Medulla oblongata (tissue), 1 donor: ENCODE results near the gene TERB1.

Source experiments
- DNase-seq: peaks from one replicate; pipeline ENCODE4 v3.0.0-alpha.2; 2015; ENCODE audit errors: extremely low spot score

Gene TERB1

GRCh38 chr16:66801320-66802105, at the start of gene TERB1:
Gene TERB1, minus strand, starts transcription at chr16:66801584. Its CDS starts 4,786 bp downstream, at chr16:66796798.
- no peak for DNase-seq

GRCh38 chr16:66850115-66850815, 48.9 kb upstream of the TERB1 start:
- no peak for DNase-seq

- no peak for DNase-seq
Measured at GRCh38 chr16:66849549-66849948, 48.2 kb upstream of the TERB1 start.

- no peak for DNase-seq
Measured at GRCh38 chr16:66849021-66849420, 47.6 kb upstream of the TERB1 start.

GRCh38 chr16:66848172-66848571, 46.8 kb upstream of the TERB1 start:
- no peak for DNase-seq

- DNase-seq: no peak
Measured at GRCh38 chr16:66847533-66848067, 46.2 kb upstream of the TERB1 start.

GRCh38 chr16:66846831-66847230, 45.4 kb upstream of the TERB1 start:
- DNase-seq: no peak

GRCh38 chr16:66846266-66846665, 44.9 kb upstream of the TERB1 start:
- DNase-seq: no peak

- DNase-seq: no peak
Measured at GRCh38 chr16:66845791-66846221, 44.4 kb upstream of the TERB1 start.

GRCh38 chr16:66845080-66845410, 43.7 kb upstream of the TERB1 start:
- DNase-seq: no peak

GRCh38 chr16:66844342-66845079, 43.1 kb upstream of the TERB1 start, which contains the start of gene CA7:
Gene CA7, plus strand, starts transcription at chr16:66844414. Its CDS starts 74 bp downstream, at chr16:66844488.
- no peak for DNase-seq

GRCh38 chr16:66844009-66844341, 42.6 kb upstream of the TERB1 start:
- no peak for DNase-seq

- no peak for DNase-seq
Measured at GRCh38 chr16:66843191-66843590, 41.8 kb upstream of the TERB1 start.

- DNase-seq: no peak
Measured at GRCh38 chr16:66842765-66843164, 41.4 kb upstream of the TERB1 start.

GRCh38 chr16:66841366-66841765, 40.0 kb upstream of the TERB1 start:
- DNase-seq: no peak

- DNase-seq: no peak
Measured at GRCh38 chr16:66840883-66841282, 39.5 kb upstream of the TERB1 start.

GRCh38 chr16:66834746-66835145, 33.4 kb upstream of the TERB1 start:
- no peak for DNase-seq

- DNase-seq: no peak
Measured at GRCh38 chr16:66832661-66833305, 31.4 kb upstream of the TERB1 start.

GRCh38 chr16:66832190-66832589, 30.8 kb upstream of the TERB1 start:
- DNase-seq: no peak

GRCh38 chr16:66830422-66831404, 29.3 kb upstream of the TERB1 start, which contains the start of gene NAE1:
Gene NAE1, minus strand, starts transcription at chr16:66830976. Its CDS starts 77 bp downstream, at chr16:66830899.
- DNase-seq: peak; percentile 92
